Measurements from ENCODE around the gene RETREG2. TPM values are rescaled to one million over a fixed set of nuclear protein-coding genes. Genes with fewer than 3 reads are reported as not detected.
A peak's percentile ranks its signal among the peaks of the same experiment; 100 is the strongest.

RETREG2 gene
- total and polyA plus RNA-seq, 2 of the 8 experiments (the other 6 are each of a cell fraction or from before 2014, with no cell fraction given), result 51.3 to 67.4 TPM

DNA sequence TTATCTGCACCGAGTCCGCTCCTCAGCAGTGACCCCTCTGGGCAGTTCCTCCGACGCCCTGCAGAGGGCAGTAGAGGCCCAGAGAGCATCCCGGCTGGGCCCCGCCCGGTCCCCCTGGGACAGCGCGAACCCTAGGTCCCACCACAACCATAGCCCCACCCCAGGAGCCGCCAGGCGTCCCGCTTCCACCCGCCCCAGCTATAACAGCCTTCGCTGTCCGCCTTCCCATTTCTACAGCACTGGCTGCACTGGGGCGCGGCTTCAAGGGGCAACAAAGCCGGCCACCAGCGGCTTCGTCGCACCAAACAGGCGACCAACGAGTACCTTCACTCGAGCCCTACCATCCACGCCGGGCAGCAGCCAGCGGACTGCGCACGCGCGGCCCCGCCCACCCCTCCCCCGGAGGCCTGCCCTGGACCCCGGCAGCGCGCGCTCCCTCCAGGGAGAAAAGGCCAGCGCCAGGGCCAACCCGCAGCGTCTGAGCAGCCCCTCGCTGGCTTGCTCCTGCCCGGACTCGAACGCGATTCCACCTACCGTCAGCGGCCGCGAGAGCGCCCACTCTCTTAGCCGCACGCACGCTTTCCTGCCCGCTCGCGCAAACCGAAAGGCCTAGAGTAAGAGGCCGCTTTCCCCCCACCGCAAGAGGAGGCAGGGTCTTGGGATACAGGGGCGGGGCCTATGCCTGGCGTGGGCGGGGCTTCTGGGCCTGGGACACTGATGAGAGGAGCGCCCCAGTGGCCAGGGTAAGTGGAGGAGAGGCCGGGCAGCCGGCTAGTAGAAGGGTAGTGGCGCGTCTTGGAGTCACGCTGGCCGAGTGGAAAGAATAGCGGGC is 17.7 kb upstream of the RETREG2 start, which contains the start of gene NHEJ1 (continued):
- TF ChIP-seq ASH2L (IDR thresholded peaks at IDR 0.05; ENCODE audit: low read length) (no peak), HDAC2 (IDR thresholded peaks at IDR 0.05; ENCODE audit: borderline replicate concordance in 1 of 2, low read depth in 2 of 2, low read length in 2 of 2) (no peak), POLR2AphosphoS5 (IDR thresholded peaks at IDR 0.05; ENCODE audit: low read depth, low read length) (peak; percentile 56), TAF7 (optimal IDR thresholded peaks at IDR 0.05; ENCODE audit: borderline replicate concordance, low read depth, low read length) (no peak), CBX5 (IDR thresholded peaks at IDR 0.05; ENCODE audit: low read depth, low read length) (no peak), SIN3A (conservative IDR thresholded peaks at IDR 0.05 in 1 of 2, IDR thresholded peaks at IDR 0.05 in 1 of 2; ENCODE audit: low read depth in 1 of 2, low read length in 2 of 2) (peak in 1 of 2 experiments; percentile 53; a peak in 1 of 4 replicates), SP4 (IDR thresholded peaks at IDR 0.05; ENCODE audit: low read length) (no peak; the same call in 1 of the 2 replicates), NRF1 (IDR thresholded peaks at IDR 0.05; ENCODE audit: low read depth, low read length) (peak; percentile 40), KDM1A (IDR thresholded peaks at IDR 0.05; ENCODE audit: borderline replicate concordance, low read length) (no peak), EGR1 (IDR thresholded peaks at IDR 0.05; ENCODE audit: borderline replicate concordance, low read depth, low read length) (no peak), MAFK (IDR thresholded peaks at IDR 0.05; ENCODE audit: low read depth, low read length) (no peak), TBP (IDR thresholded peaks at IDR 0.05; ENCODE audit: low read depth, low read length) (peak; percentile 50; the same call in 1 of the 2 replicates), CBX8 (IDR thresholded peaks at IDR 0.05; ENCODE audit: borderline replicate concordance, low read depth, low read length) (no peak), TEAD4 (IDR thresholded peaks at IDR 0.05; ENCODE audit: low read depth, low read length) (no peak), POLR2A (IDR thresholded peaks at IDR 0.05; ENCODE audit: control extremely low read depth in 1 of 2, low read depth in 2 of 2, low read length in 2 of 2) (peak in 1 of 2 experiments; percentile 75; a peak in 2 of 3 replicates)
- TF ChIP-seq, protein P1, sequence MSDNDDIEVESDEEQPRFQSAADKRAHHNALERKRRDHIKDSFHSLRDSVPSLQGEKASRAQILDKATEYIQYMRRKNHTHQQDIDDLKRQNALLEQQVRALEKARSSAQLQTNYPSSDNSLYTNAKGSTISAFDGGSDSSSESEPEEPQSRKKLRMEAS (IDR thresholded peaks at IDR 0.05), result peak; percentile 47
- TF ChIP-seq, protein P2, sequence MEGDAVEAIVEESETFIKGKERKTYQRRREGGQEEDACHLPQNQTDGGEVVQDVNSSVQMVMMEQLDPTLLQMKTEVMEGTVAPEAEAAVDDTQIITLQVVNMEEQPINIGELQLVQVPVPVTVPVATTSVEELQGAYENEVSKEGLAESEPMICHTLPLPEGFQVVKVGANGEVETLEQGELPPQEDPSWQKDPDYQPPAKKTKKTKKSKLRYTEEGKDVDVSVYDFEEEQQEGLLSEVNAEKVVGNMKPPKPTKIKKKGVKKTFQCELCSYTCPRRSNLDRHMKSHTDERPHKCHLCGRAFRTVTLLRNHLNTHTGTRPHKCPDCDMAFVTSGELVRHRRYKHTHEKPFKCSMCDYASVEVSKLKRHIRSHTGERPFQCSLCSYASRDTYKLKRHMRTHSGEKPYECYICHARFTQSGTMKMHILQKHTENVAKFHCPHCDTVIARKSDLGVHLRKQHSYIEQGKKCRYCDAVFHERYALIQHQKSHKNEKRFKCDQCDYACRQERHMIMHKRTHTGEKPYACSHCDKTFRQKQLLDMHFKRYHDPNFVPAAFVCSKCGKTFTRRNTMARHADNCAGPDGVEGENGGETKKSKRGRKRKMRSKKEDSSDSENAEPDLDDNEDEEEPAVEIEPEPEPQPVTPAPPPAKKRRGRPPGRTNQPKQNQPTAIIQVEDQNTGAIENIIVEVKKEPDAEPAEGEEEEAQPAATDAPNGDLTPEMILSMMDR (IDR thresholded peaks at IDR 0.05; ENCODE audit: control extremely low read depth in 1 of 3, insufficient read depth in 1 of 3, low read depth in 1 of 3, low read length in 3 of 3), result peak; percentile 86 to 90 (median 89)
- TF ChIP-seq, protein P3, sequence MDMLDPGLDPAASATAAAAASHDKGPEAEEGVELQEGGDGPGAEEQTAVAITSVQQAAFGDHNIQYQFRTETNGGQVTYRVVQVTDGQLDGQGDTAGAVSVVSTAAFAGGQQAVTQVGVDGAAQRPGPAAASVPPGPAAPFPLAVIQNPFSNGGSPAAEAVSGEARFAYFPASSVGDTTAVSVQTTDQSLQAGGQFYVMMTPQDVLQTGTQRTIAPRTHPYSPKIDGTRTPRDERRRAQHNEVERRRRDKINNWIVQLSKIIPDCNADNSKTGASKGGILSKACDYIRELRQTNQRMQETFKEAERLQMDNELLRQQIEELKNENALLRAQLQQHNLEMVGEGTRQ (IDR thresholded peaks at IDR 0.05; ENCODE audit: low read length), result no peak
- TF ChIP-seq, protein P4, sequence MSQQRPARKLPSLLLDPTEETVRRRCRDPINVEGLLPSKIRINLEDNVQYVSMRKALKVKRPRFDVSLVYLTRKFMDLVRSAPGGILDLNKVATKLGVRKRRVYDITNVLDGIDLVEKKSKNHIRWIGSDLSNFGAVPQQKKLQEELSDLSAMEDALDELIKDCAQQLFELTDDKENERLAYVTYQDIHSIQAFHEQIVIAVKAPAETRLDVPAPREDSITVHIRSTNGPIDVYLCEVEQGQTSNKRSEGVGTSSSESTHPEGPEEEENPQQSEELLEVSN (IDR thresholded peaks at IDR 0.05), result no peak

Data from H1 (cell line).